Measurements from ENCODE around the gene ABCG1. TPM values are rescaled to one million over a fixed set of nuclear protein-coding genes. Genes with fewer than 3 reads are reported as not detected.

ABCG1 gene
- total RNA-seq, 1 donor from 2014 or later: 1.3 TPM

- H3K4me3 Mint-ChIP-seq (ENCODE audit: unreplicated experiment): no peak overlapping the region
- Histone ChIP-seq H3K4me1 (ENCODE audit: insufficient read depth, low read length) (no peaks in the 10 kb centered on the region), H3K27me3 (ENCODE audit: insufficient read depth, low read length) (peaks cover 10% of the 10 kb centered on the region), H3K4me3 (ENCODE audit: insufficient read depth, low read depth, low read length) (no peak overlapping the region), H3K36me3 (ENCODE audit: insufficient read depth, low read length) (no peaks in the 10 kb centered on the region), H3K4me2 (ENCODE audit: low read length) (no peak overlapping the region), H3K9ac (ENCODE audit: low read length) (no peak overlapping the region), H4K20me1 (ENCODE audit: insufficient read depth, low read length) (no peaks in the 10 kb centered on the region), H3K9me3 (ENCODE audit: insufficient read depth, low read depth, low read length) (no peaks in the 10 kb centered on the region), H2AFZ (ENCODE audit: low read depth, low read length) (no peak overlapping the region), H3K27ac (ENCODE audit: low read depth, low read length) (no peak overlapping the region), H3K79me2 (ENCODE audit: insufficient read depth, low read length) (no peaks in the 10 kb centered on the region)
- peaks cover 3% of the 10 kb centered on the region for H3K4me1 Mint-ChIP-seq (ENCODE audit: low read depth, unreplicated experiment)
- DNase-seq (ENCODE audit: low read depth) (no peak), FAIRE-seq (no peak)
- H3K36me3 Mint-ChIP-seq (ENCODE audit: low read depth, unreplicated experiment): no peaks in the 10 kb centered on the region
- H3K27ac Mint-ChIP-seq (ENCODE audit: unreplicated experiment): no peak overlapping the region
- TF ChIP-seq CTCF (IDR thresholded peaks at IDR 0.05; ENCODE audit: insufficient read depth, low read depth, low read length) (no peak), EZH2 (IDR thresholded peaks at IDR 0.05; ENCODE audit: insufficient read depth, low read length) (no peak)
- no peaks in the 10 kb centered on the region for H3K9me3 Mint-ChIP-seq (ENCODE audit: unreplicated experiment)
- H3K27me3 Mint-ChIP-seq (ENCODE audit: low read depth, unreplicated experiment): peaks cover 51% of the 10 kb centered on the region
Observed at GRCh38 chr21:42306366-42307035, 87.6 kb downstream of the ABCG1 start.

- H3K4me3 ChIP-seq (ENCODE audit: insufficient read depth, low read depth, low read length): no peak overlapping the region
- no peak overlapping the region for H3K27ac Mint-ChIP-seq (ENCODE audit: unreplicated experiment)
Observed at GRCh38 chr21:42307106-42307505, 88.2 kb downstream of the ABCG1 start.

More at GRCh38 chr21:42307106-42307505, 88.2 kb downstream of the ABCG1 start:
- Histone ChIP-seq H3K79me2 (ENCODE audit: insufficient read depth, low read length) (no peaks in the 10 kb centered on the region), H4K20me1 (ENCODE audit: insufficient read depth, low read length) (no peaks in the 10 kb centered on the region), H3K9me3 (ENCODE audit: insufficient read depth, low read depth, low read length) (no peaks in the 10 kb centered on the region), H3K27me3 (ENCODE audit: insufficient read depth, low read length) (peaks cover 10% of the 10 kb centered on the region), H3K27ac (ENCODE audit: low read depth, low read length) (no peak overlapping the region), H2AFZ (ENCODE audit: low read depth, low read length) (no peak overlapping the region), H3K36me3 (ENCODE audit: insufficient read depth, low read length) (no peaks in the 10 kb centered on the region), H3K4me1 (ENCODE audit: insufficient read depth, low read length) (no peaks in the 10 kb centered on the region), H3K4me2 (ENCODE audit: low read length) (no peak overlapping the region), H3K9ac (ENCODE audit: low read length) (no peak overlapping the region)
- no peak for DNase-seq (ENCODE audit: low read depth)
- Mint-ChIP-seq H3K4me3 (ENCODE audit: unreplicated experiment) (no peak overlapping the region), H3K36me3 (ENCODE audit: low read depth, unreplicated experiment) (no peaks in the 10 kb centered on the region), H3K27me3 (ENCODE audit: low read depth, unreplicated experiment) (peaks cover 57% of the 10 kb centered on the region), H3K4me1 (ENCODE audit: low read depth, unreplicated experiment) (peaks cover 3% of the 10 kb centered on the region), H3K9me3 (ENCODE audit: unreplicated experiment) (no peaks in the 10 kb centered on the region)
- TF ChIP-seq EZH2 (IDR thresholded peaks at IDR 0.05; ENCODE audit: insufficient read depth, low read length) (no peak), CTCF (IDR thresholded peaks at IDR 0.05; ENCODE audit: insufficient read depth, low read depth, low read length) (no peak)
- FAIRE-seq: no peak

Data from astrocyte (in vitro differentiated cells and primary cell).